HCT116 (cell line): ENCODE measurements around the gene GEMIN4. TPM values are rescaled to one million over a fixed set of nuclear protein-coding genes. Genes with fewer than 3 reads are reported as not detected.

Experiments used
- ATAC-seq: fragments of 200-7000 bp; cut with Tn5 transposase; 2 replicates; pipeline ENCODE4 v1.9.1; 2020; ENCODE audit warnings: mild to moderate bottlenecking, moderate library complexity
- BruUV-seq: library from RNA; stranded (reverse); fragments of 400-500 nt; replicated peaks from 2 replicates; lab custom pipeline; 2021; lab: Mats Ljungman, UMichigan
- CTCF ChIA-PET: fragments of 300-600 bp; sonication (Branson Sonifier 250); formaldehyde crosslinking; loops from one replicate; lab custom pipeline; 2021; ENCODE audit warnings: antibody characterized with exemption; lab: Charles Lee
- POLR2A ChIA-PET: fragments of 300-600, 350-600 bp; sonication (Branson Sonifier 250); formaldehyde crosslinking; loops from one replicate; lab custom pipeline; 2021; ENCODE audit warnings: antibody characterized with exemption; lab: Charles Lee
- RAD21 ChIA-PET, 2 experiments: fragments of 300-600 bp; sonication (Branson Sonifier 250); formaldehyde crosslinking; loops; one replicate each; lab custom pipeline; 2023; ENCODE audit warnings: low total read pairs in 2 of 2; ENCODE audit not compliant: uncharacterized antibody in 2 of 2, unreplicated experiment in 2 of 2, low non-redundant PET in 1 of 2; lab: Charles Lee
- DNase-seq: peaks from one replicate; pipeline ENCODE4 v3.0.0-alpha.2; 2010; ENCODE audit warnings: low read depth, low spot score
- H2AFZ ChIP-seq: fragments of 200-600 bp; shearing (Covaris generic), sonication (generic); 2 replicates; pipeline ENCODE4 v1.6.1; 2017; ENCODE audit warnings: low read depth, mixed run types, mixed read lengths, antibody characterized with exemption, low read length; ENCODE audit not compliant: poor library complexity, severe bottlenecking
- H3K27ac ChIP-seq: 2 replicates; pipeline ENCODE4 v1.5.1; 2012; ENCODE audit warnings: low read depth, low read length
- H3K27me3 ChIP-seq: fragments of 200-600 bp; sonication (generic); 2 replicates; pipeline ENCODE4 v1.6.1; 2016; ENCODE audit warnings: mixed run types, low read length, mixed read lengths; ENCODE audit not compliant: insufficient read depth
- H3K36me3 ChIP-seq, 2 experiments: fragments of 200-500 bp in 1 of 2; fragments of 200-600 bp in 1 of 2; sonication (Bioruptor generic) in 1 of 2; sonication (generic) in 1 of 2; 2 replicates each; pipeline versions ENCODE4 v1.5.1 to v1.6.1; 2014 to 2016; ENCODE audit warnings: low read length in 2 of 2, inconsistent platforms in 1 of 2, mixed read lengths in 1 of 2, mixed run types in 1 of 2; ENCODE audit not compliant: insufficient read depth in 2 of 2, control insufficient read depth in 1 of 2
- H3K4me1 ChIP-seq, 2 experiments: fragments of 200-600 bp in 1 of 2; sonication (generic) in 1 of 2; 2 replicates each; pipeline versions ENCODE4 v1.5.1 to v1.6.1; 2012 to 2017; ENCODE audit warnings: low read length in 2 of 2, inconsistent platforms in 1 of 2, mild to moderate bottlenecking in 1 of 2, mixed read lengths in 1 of 2, mixed run types in 1 of 2, moderate library complexity in 1 of 2; ENCODE audit not compliant: insufficient read depth in 2 of 2, control insufficient read depth in 1 of 2
- H3K4me2 ChIP-seq: fragments of 200-600 bp; sonication (generic); 2 replicates; pipeline ENCODE4 v1.6.1; 2017; ENCODE audit warnings: mixed run types, low read length, mixed read lengths
- H3K4me3 ChIP-seq, 2 experiments: fragments of 200-600 bp in 1 of 2; sonication (generic) in 1 of 2; replicated peaks in 1 of 2; 2 replicates each; pipeline ENCODE4 v1.5.1; 2011 to 2016; ENCODE audit warnings: low read length in 2 of 2, control low read depth in 1 of 2, low read depth in 1 of 2, mild to moderate bottlenecking in 1 of 2, mixed read lengths in 1 of 2, mixed run types in 1 of 2
- H3K79me2 ChIP-seq: fragments of 200-600 bp; sonication (generic); 2 replicates; pipeline ENCODE4 v1.6.1; 2017; ENCODE audit warnings: mild to moderate bottlenecking, mixed run types, low read length, moderate library complexity, mixed read lengths; ENCODE audit not compliant: insufficient read depth
- H3K9ac ChIP-seq: fragments of 200-600 bp; sonication (generic); 2 replicates; pipeline ENCODE4 v1.6.1; 2016; ENCODE audit warnings: low read length, mixed read lengths
- H3K9me2 ChIP-seq: fragments of 200-600 bp; sonication (generic), shearing (Covaris generic); 2 replicates; pipeline ENCODE4 v1.6.1; 2017; ENCODE audit warnings: mixed run types, mild to moderate bottlenecking, moderate library complexity; ENCODE audit not compliant: insufficient read depth
- H3K9me3 ChIP-seq, 2 experiments: fragments of 200-500 bp in 1 of 2; fragments of 200-600 bp in 1 of 2; sonication (Bioruptor generic) in 1 of 2; sonication (generic) in 1 of 2; 2 replicates each; pipeline ENCODE4 v1.6.1; 2014 to 2017; ENCODE audit warnings: low read length in 2 of 2, mixed read lengths in 2 of 2, inconsistent platforms in 1 of 2, low read depth in 1 of 2, mild to moderate bottlenecking in 1 of 2, mixed run types in 1 of 2, moderate library complexity in 1 of 2; ENCODE audit not compliant: control insufficient read depth in 1 of 2, insufficient read depth in 1 of 2
- H4K20me1 ChIP-seq: fragments of 200-600 bp; sonication (generic), shearing (Covaris generic); 2 replicates; pipeline ENCODE4 v1.6.1; 2017; ENCODE audit warnings: mixed run types, mild to moderate bottlenecking, moderate library complexity; ENCODE audit not compliant: insufficient read depth
- EGR1 ChIP-seq: IDR thresholded peaks from 2 replicates; pipeline ENCODE4 v1.6.1; 2012; ENCODE audit warnings: low read depth
- ELF1 ChIP-seq: IDR thresholded peaks from 2 replicates; pipeline ENCODE4 v1.6.1; 2012; ENCODE audit warnings: low read depth, borderline replicate concordance
- EZH2phosphoT487 ChIP-seq: fragments of 200-600 bp; IDR thresholded peaks from 2 replicates; pipeline ENCODE4 v1.6.1; 2018; ENCODE audit warnings: antibody characterized with exemption, borderline replicate concordance
- FOSL1 ChIP-seq: IDR thresholded peaks from 2 replicates; pipeline ENCODE4 v1.6.1; 2012; ENCODE audit warnings: low read depth
- POLR2A ChIP-seq: IDR thresholded peaks from 2 replicates; pipeline ENCODE4 v1.7.0; 2011; ENCODE audit warnings: borderline replicate concordance; ENCODE audit not compliant: insufficient read depth, insufficient read length; ENCODE audit errors: extremely low read depth
- POLR2AphosphoS5 ChIP-seq: IDR thresholded peaks from 2 replicates; pipeline ENCODE4 v1.6.1; 2011; ENCODE audit warnings: mild to moderate bottlenecking, low read depth, low read length, moderate library complexity
- SIN3A ChIP-seq: IDR thresholded peaks from 2 replicates; pipeline ENCODE4 v1.6.1; 2012; ENCODE audit warnings: low read depth
- SP1 ChIP-seq: IDR thresholded peaks from 2 replicates; pipeline ENCODE4 v1.6.1; 2012; ENCODE audit warnings: low read depth
- TCF7L2 ChIP-seq: IDR thresholded peaks from 2 replicates; pipeline ENCODE4 v1.7.0; 2011; ENCODE audit warnings: borderline replicate concordance, inconsistent platforms; ENCODE audit not compliant: insufficient read depth, insufficient read length; ENCODE audit errors: extremely low read depth
- YY1 ChIP-seq: IDR thresholded peaks from 2 replicates; pipeline ENCODE4 v1.6.1; 2011; ENCODE audit warnings: low read length, low read depth, moderate library complexity, mild to moderate bottlenecking; ENCODE audit not compliant: insufficient replicate concordance; ENCODE audit errors: extremely low read depth
- ZFX ChIP-seq: fragments of 450-650 bp; IDR thresholded peaks from 2 replicates; pipeline ENCODE4 v1.6.1; 2017
- intact Hi-C: fragments of 100-400 bp; cut with micrococcal nuclease; formaldehyde crosslinking; loops from 2 replicates; pipeline ENCODE4 v1.10.0; 2022
- total RNA-seq: library from RNA; stranded (reverse); gene quantifications from one replicate; pipeline ENCODE4 v1.2.1, GENCODE V29; 2021; ENCODE audit not compliant: unreplicated experiment
- TF ChIP-seq, protein P1 (sequence below): IDR thresholded peaks from 2 replicates; pipeline ENCODE4 v1.6.1; 2012
- TF ChIP-seq, protein P2 (sequence below): IDR thresholded peaks from 2 replicates; pipeline ENCODE4 v1.6.1; 2012; ENCODE audit warnings: low read depth
- TF ChIP-seq, protein P3 (sequence below), 3 experiments: fragments of 200-600 bp in 1 of 3; sonication (generic) in 1 of 3; IDR thresholded peaks in 2 of 3; conservative IDR thresholded peaks in 1 of 3; 2 replicates each; pipeline ENCODE4 v1.5.1; 2012 to 2017; ENCODE audit warnings: low read depth in 2 of 3, low read length in 2 of 3, antibody characterized with exemption in 1 of 3, borderline replicate concordance in 1 of 3, control low read depth in 1 of 3, mild to moderate bottlenecking in 1 of 3, mixed read lengths in 1 of 3, mixed run types in 1 of 3, moderate library complexity in 1 of 3; ENCODE audit not compliant: insufficient read depth in 1 of 3

GEMIN4 gene
- total RNA-seq, 1 experiment from 2014 or later: 53.2 TPM

DNA sequence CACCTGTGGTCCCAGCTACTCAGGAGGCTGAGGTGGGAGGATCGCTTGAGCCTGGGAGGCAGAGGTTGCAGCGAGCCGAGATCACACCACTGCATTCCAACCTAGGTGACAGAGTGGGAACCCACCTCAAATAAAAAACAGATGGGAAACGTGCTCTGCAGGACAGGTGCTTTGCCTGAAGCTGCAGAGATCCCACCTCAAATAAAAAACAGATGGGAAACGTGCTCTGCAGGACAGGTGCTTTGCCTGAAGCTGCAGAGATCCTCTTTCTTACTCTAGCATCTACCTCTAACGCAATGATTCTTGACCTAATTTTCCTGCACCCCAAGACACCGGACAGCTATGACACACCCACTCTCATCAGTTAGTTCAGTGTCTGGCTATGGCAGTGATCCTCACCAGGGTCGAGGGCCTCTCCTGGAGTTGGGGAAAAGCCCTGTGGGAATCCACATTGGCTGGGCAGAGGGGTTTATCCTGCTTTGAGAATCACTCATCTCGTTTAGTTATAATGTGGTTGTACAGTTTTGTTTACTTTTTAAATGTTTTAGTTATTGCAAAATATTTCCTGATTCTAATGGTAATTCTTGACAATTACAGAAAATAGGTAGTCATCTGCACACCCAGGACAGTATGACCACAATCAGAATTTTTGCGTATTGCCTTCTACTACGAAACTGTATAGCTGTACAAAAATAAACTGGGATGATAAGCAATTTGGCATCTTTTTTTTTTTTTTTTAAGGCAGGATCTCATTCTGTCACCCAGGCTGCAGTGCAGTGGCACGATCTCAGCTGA lies 48.8 kb downstream of the GEMIN4 start:
- H3K4me2 ChIP-seq: no peak overlapping the region
- H3K79me2 ChIP-seq: peaks cover 28% of the 10 kb centered on the region
- H4K20me1 ChIP-seq: no peaks in the 10 kb centered on the region
- RAD21 ChIA-PET: interaction anchor here in 1 of 2 experiments (0.9 kb wide), 1 partner anchor 291 kb away, joined by 4 read pairs; no protein-coding TSS in a partner anchor
- POLR2A ChIA-PET: no interaction called here
- CTCF ChIA-PET: interaction anchor here (1.1 to 3.0 kb wide), 3 partner anchors 10 to 291 kb away, joined by 3 to 14 read pairs (median 3); no protein-coding TSS in a partner anchor
- no peak for DNase-seq
- H3K9me2 ChIP-seq: no peaks in the 10 kb centered on the region
- H3K9ac ChIP-seq: no peak overlapping the region
- H3K36me3 ChIP-seq: peaks cover 3 to 9% of the 10 kb centered on the region in 2 experiments; a peak in 3 of 4 replicates
- no peak overlapping the region for H3K27ac ChIP-seq
- ATAC-seq: no peak
- no peak overlapping the region for H2AFZ ChIP-seq
- H3K27me3 ChIP-seq: no peaks in the 10 kb centered on the region
- TF ChIP-seq SP1: no peak
- TF ChIP-seq POLR2A: no peak
- TF ChIP-seq SIN3A: no peak
- no peak for TF ChIP-seq YY1
- TF ChIP-seq EGR1: no peak
- TF ChIP-seq, protein P1, sequence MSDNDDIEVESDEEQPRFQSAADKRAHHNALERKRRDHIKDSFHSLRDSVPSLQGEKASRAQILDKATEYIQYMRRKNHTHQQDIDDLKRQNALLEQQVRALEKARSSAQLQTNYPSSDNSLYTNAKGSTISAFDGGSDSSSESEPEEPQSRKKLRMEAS: no peak
- TF ChIP-seq FOSL1: no peak
- TF ChIP-seq ELF1: no peak
- no peak for TF ChIP-seq ZFX
- no peak for TF ChIP-seq EZH2phosphoT487
- TF ChIP-seq, protein P2, sequence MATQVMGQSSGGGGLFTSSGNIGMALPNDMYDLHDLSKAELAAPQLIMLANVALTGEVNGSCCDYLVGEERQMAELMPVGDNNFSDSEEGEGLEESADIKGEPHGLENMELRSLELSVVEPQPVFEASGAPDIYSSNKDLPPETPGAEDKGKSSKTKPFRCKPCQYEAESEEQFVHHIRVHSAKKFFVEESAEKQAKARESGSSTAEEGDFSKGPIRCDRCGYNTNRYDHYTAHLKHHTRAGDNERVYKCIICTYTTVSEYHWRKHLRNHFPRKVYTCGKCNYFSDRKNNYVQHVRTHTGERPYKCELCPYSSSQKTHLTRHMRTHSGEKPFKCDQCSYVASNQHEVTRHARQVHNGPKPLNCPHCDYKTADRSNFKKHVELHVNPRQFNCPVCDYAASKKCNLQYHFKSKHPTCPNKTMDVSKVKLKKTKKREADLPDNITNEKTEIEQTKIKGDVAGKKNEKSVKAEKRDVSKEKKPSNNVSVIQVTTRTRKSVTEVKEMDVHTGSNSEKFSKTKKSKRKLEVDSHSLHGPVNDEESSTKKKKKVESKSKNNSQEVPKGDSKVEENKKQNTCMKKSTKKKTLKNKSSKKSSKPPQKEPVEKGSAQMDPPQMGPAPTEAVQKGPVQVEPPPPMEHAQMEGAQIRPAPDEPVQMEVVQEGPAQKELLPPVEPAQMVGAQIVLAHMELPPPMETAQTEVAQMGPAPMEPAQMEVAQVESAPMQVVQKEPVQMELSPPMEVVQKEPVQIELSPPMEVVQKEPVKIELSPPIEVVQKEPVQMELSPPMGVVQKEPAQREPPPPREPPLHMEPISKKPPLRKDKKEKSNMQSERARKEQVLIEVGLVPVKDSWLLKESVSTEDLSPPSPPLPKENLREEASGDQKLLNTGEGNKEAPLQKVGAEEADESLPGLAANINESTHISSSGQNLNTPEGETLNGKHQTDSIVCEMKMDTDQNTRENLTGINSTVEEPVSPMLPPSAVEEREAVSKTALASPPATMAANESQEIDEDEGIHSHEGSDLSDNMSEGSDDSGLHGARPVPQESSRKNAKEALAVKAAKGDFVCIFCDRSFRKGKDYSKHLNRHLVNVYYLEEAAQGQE: no peak
- no peak for TF ChIP-seq POLR2AphosphoS5
- no peak for TF ChIP-seq TCF7L2
- TF ChIP-seq, protein P3, sequence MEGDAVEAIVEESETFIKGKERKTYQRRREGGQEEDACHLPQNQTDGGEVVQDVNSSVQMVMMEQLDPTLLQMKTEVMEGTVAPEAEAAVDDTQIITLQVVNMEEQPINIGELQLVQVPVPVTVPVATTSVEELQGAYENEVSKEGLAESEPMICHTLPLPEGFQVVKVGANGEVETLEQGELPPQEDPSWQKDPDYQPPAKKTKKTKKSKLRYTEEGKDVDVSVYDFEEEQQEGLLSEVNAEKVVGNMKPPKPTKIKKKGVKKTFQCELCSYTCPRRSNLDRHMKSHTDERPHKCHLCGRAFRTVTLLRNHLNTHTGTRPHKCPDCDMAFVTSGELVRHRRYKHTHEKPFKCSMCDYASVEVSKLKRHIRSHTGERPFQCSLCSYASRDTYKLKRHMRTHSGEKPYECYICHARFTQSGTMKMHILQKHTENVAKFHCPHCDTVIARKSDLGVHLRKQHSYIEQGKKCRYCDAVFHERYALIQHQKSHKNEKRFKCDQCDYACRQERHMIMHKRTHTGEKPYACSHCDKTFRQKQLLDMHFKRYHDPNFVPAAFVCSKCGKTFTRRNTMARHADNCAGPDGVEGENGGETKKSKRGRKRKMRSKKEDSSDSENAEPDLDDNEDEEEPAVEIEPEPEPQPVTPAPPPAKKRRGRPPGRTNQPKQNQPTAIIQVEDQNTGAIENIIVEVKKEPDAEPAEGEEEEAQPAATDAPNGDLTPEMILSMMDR (IDR thresholded peaks at IDR 0.05 in 2 of 3, conservative IDR thresholded peaks at IDR 0.05 in 1 of 3; ENCODE audit: borderline replicate concordance in 1 of 3, insufficient read depth in 1 of 3, low read depth in 2 of 3, low read length in 2 of 3): no peak
- H3K4me3 ChIP-seq: no peak overlapping the region
- no TSS peak for BruUV-seq
- H3K9me3 ChIP-seq: no peaks in the 10 kb centered on the region
- no peaks in the 10 kb centered on the region for H3K4me1 ChIP-seq
- intact Hi-C loops: no loop called here
